ENCODE measurements around the gene GPR180. TPM values are rescaled to one million over a fixed set of nuclear protein-coding genes. Genes with fewer than 3 reads are reported as not detected.
A peak's percentile ranks its signal among the peaks of the same experiment; 100 is the strongest.

Gene GPR180
- total and polyA plus RNA-seq, 2 of the 13 experiments (the other 11 are each of a cell fraction or from before 2014, with no cell fraction given) = not detected

DNA sequence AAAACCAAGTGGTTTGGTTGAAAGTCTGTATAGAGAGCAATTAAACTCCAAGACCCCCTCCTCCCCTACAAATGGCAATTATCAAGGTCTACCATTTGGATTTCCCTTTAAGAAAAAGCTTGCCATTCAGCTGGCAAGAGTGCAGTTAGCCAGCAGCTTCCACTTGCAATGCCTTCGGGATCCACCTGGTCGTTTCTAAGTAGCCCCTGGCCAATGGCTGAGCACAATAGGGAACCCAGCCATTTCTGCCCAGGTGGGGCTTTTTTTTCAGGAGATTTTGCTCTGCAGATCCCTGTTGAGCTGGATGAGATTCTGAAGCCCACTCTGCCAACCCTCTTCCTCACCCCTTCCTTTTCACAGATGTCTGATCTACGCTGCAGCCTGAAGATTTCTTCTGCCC is 32.0 kb upstream of the GPR180 start:
- Histone ChIP-seq H4K20me1 (ENCODE audit: insufficient read depth, low read length) (no peaks in the 10 kb centered on the region), H3K36me3 (replicated peaks in 1 of 2; ENCODE audit: control insufficient read depth in 1 of 2, insufficient read depth in 2 of 2, low read length in 2 of 2) (peaks cover 12 to 31% of the 10 kb centered on the region in 2 experiments), H3K9ac (ENCODE audit: insufficient read depth, low read depth, low read length) (no peak overlapping the region), H3K9me3 (ENCODE audit: low read length) (no peaks in the 10 kb centered on the region), H3K27me3 (ENCODE audit: control insufficient read depth in 1 of 2, insufficient read depth in 2 of 2, low read length in 2 of 2) (no peaks in the 10 kb centered on the region), H2AFZ (ENCODE audit: low read length) (no peak overlapping the region), H3K4me2 (ENCODE audit: low read depth, low read length) (no peak overlapping the region), H3K4me1 (ENCODE audit: insufficient read depth, low read length) (no peaks in the 10 kb centered on the region), H3K27ac (ENCODE audit: extremely low read length, insufficient read depth, low read length) (no peak overlapping the region), H3K79me2 (ENCODE audit: insufficient read depth, low read length) (no peaks in the 10 kb centered on the region), H3K4me3 (replicated peaks in 1 of 3; ENCODE audit: insufficient read depth in 1 of 3, low read depth in 2 of 3, low read length in 3 of 3) (no peak overlapping the region)
- no peak for FAIRE-seq
- TF ChIP-seq ASH2L (IDR thresholded peaks at IDR 0.05; ENCODE audit: insufficient read length, low read depth, low read length) (no peak), ZNF572 (CRISPR knock-in tag; IDR thresholded peaks at IDR 0.05) (no peak), ZFP82 (CRISPR knock-in tag; IDR thresholded peaks at IDR 0.05; ENCODE audit: borderline replicate concordance) (no peak), CC2D1A (CRISPR knock-in tag; IDR thresholded peaks at IDR 0.05) (no peak), IKZF4 (CRISPR knock-in tag; IDR thresholded peaks at IDR 0.05; ENCODE audit: borderline replicate concordance, low read depth, not compliant biosample characterization) (no peak), ZSCAN29 (CRISPR knock-in tag; conservative IDR thresholded peaks at IDR 0.05) (no peak), CBFB (CRISPR knock-in tag; IDR thresholded peaks at IDR 0.05) (no peak), NR1H2 (CRISPR knock-in tag; IDR thresholded peaks at IDR 0.05; ENCODE audit: borderline replicate concordance, low read depth) (no peak), POLR2A (IDR thresholded peaks at IDR 0.05; ENCODE audit: insufficient read depth in 1 of 2, low read depth in 2 of 2, low read length in 2 of 2) (no peak), E2F2 (CRISPR knock-in tag; IDR thresholded peaks at IDR 0.05; ENCODE audit: borderline replicate concordance) (no peak), SIN3B (IDR thresholded peaks at IDR 0.05; ENCODE audit: low read length) (no peak), TCF12 (IDR thresholded peaks at IDR 0.05) (no peak), TCF12 (CRISPR knock-in tag; IDR thresholded peaks at IDR 0.05) (no peak), ZNF557 (CRISPR knock-in tag; IDR thresholded peaks at IDR 0.05) (no peak)
- TF ChIP-seq, protein P1, sequence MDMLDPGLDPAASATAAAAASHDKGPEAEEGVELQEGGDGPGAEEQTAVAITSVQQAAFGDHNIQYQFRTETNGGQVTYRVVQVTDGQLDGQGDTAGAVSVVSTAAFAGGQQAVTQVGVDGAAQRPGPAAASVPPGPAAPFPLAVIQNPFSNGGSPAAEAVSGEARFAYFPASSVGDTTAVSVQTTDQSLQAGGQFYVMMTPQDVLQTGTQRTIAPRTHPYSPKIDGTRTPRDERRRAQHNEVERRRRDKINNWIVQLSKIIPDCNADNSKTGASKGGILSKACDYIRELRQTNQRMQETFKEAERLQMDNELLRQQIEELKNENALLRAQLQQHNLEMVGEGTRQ (IDR thresholded peaks at IDR 0.05; ENCODE audit: low read depth, low read length) = no peak
- TF ChIP-seq, protein P1 (CRISPR knock-in tag; IDR thresholded peaks at IDR 0.05; ENCODE audit: borderline replicate concordance) = no peak
- ChIA-PET POLR2A (no interaction called here), CTCF (ENCODE audit: low intra/inter-chr PET ratio, low total read pairs) (no interaction called here)
- intact Hi-C loops (cut with micrococcal nuclease; ENCODE audit: unreplicated experiment) = no loop called here
- in situ Hi-C loops (cut with HindIII; ENCODE audit: extremely low pct_ligation_motif_present, low pct_unique_long_range_greater_than_20kb) = no loop called here
- no peak for DNase-seq (ENCODE audit: low spot score)
- WGBS (ENCODE audit: low lambda C conversion rate) = 95% methylated on average over 3 of the region's 3 CpGs
- no TSS peak for BruUV-seq (replicated peaks)
- peak; percentile 36; the same call in 1 of the 3 replicates for ATAC-seq
